ENCODE data around the gene PTPRG. TPM values are rescaled to one million over a fixed set of nuclear protein-coding genes. Genes with fewer than 3 reads are reported as not detected.

Gene PTPRG
- total RNA-seq, 1 experiment from 2014 or later: 0.73 TPM

DNA sequence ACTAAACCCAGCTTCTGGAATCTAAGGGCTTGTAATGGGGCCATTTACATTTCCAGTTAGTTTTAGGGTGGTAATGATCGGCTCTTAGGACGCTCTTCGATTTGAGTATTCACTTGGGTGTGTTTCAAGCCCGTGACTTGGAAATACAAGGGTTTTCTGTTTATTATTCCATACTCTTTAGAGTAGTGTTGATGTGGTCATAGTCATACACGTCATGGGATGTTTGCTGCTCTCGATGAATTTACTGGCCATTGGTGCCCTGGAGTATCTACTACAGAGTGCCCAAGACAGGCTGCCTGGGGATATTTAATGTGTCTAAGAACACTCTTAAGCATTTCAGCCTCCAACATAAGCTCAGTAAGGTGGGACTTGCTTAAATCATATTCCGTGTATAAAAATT, 64.1 kb downstream of the PTPRG start:
- Histone ChIP-seq H3K4me2 (ENCODE audit: low read length) (no peak overlapping the region), H3K36me3 (ENCODE audit: low read depth, low read length) (no peaks in the 10 kb centered on the region), H3K79me2 (ENCODE audit: low read length) (no peaks in the 10 kb centered on the region), H2AFZ (ENCODE audit: low read length) (no peak overlapping the region), H3K4me3 (ENCODE audit: low read length) (no peak overlapping the region), H3K4me1 (ENCODE audit: insufficient read depth, low read length) (no peaks in the 10 kb centered on the region), H3K9me2 (replicated peaks; ENCODE audit: low read length) (no peaks in the 10 kb centered on the region), H4K20me1 (ENCODE audit: low read length) (no peaks in the 10 kb centered on the region), H3K9ac (ENCODE audit: low read length) (no peak overlapping the region), H3F3A (ENCODE audit: low read length, unreplicated experiment) (no peaks in the 10 kb centered on the region), H3K27ac (ENCODE audit: low read length) (no peak overlapping the region), H3K27me3 (ENCODE audit: low read length) (no peaks in the 10 kb centered on the region; the same call in 1 of the 2 replicates), H3K9me3 (ENCODE audit: low read length) (no peaks in the 10 kb centered on the region; the same call in 1 of the 2 replicates)
- ATAC-seq (no peak), DNase-seq (no peak)
- TF ChIP-seq EZH2 (IDR thresholded peaks at IDR 0.05; ENCODE audit: low read length, unreplicated experiment) (no peak), EZH2phosphoT487 (IDR thresholded peaks at IDR 0.05; ENCODE audit: borderline replicate concordance, low read length) (no peak)
- TF ChIP-seq, protein P1, sequence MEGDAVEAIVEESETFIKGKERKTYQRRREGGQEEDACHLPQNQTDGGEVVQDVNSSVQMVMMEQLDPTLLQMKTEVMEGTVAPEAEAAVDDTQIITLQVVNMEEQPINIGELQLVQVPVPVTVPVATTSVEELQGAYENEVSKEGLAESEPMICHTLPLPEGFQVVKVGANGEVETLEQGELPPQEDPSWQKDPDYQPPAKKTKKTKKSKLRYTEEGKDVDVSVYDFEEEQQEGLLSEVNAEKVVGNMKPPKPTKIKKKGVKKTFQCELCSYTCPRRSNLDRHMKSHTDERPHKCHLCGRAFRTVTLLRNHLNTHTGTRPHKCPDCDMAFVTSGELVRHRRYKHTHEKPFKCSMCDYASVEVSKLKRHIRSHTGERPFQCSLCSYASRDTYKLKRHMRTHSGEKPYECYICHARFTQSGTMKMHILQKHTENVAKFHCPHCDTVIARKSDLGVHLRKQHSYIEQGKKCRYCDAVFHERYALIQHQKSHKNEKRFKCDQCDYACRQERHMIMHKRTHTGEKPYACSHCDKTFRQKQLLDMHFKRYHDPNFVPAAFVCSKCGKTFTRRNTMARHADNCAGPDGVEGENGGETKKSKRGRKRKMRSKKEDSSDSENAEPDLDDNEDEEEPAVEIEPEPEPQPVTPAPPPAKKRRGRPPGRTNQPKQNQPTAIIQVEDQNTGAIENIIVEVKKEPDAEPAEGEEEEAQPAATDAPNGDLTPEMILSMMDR (conservative IDR thresholded peaks at IDR 0.05; ENCODE audit: low read depth, low read length): no peak
- ChIA-PET POLR2A (ENCODE audit: unreplicated experiment) (no interaction called here), CTCF (no interaction called here)
- intact Hi-C loops (cut with micrococcal nuclease): no loop called here
- BruUV-seq (replicated peaks): no TSS peak

DNA sequence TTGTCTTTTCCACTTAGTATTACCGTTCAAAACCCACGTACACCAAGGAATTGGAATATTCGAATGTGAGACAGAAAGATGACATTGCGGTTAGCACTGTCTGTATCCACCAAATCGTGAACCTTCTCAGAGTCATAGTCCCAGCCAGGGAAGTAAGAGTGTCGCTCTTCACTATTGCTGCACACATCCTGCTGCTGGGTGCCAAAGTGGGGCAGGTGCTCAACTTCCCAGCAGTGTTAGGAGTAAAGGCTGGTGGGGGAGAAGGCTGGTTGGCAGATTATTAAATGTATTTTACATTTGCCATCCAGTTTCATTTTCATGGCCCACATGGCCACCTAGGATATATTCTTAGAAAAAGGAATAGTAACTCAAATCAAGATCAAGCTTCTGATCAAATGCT, 65.1 kb downstream of the PTPRG start:
- Histone ChIP-seq H3K4me1 (ENCODE audit: insufficient read depth, low read length) (no peaks in the 10 kb centered on the region), H3K79me2 (ENCODE audit: low read length) (no peaks in the 10 kb centered on the region), H3K36me3 (ENCODE audit: low read depth, low read length) (no peaks in the 10 kb centered on the region), H3K9me3 (ENCODE audit: low read length) (no peaks in the 10 kb centered on the region; the same call in 1 of the 2 replicates), H3F3A (ENCODE audit: low read length, unreplicated experiment) (no peaks in the 10 kb centered on the region), H3K9ac (ENCODE audit: low read length) (no peak overlapping the region), H3K9me2 (replicated peaks; ENCODE audit: low read length) (no peaks in the 10 kb centered on the region), H3K4me3 (ENCODE audit: low read length) (no peak overlapping the region), H2AFZ (ENCODE audit: low read length) (no peak overlapping the region), H3K27me3 (ENCODE audit: low read length) (no peaks in the 10 kb centered on the region; the same call in 1 of the 2 replicates), H3K27ac (ENCODE audit: low read length) (no peak overlapping the region), H4K20me1 (ENCODE audit: low read length) (no peaks in the 10 kb centered on the region), H3K4me2 (ENCODE audit: low read length) (no peak overlapping the region)
- TF ChIP-seq EZH2phosphoT487 (IDR thresholded peaks at IDR 0.05; ENCODE audit: borderline replicate concordance, low read length) (no peak), EZH2 (IDR thresholded peaks at IDR 0.05; ENCODE audit: low read length, unreplicated experiment) (no peak)
- TF ChIP-seq, protein P1 (conservative IDR thresholded peaks at IDR 0.05; ENCODE audit: low read depth, low read length): no peak
- DNase-seq (no peak), ATAC-seq (no peak)
- intact Hi-C loops (cut with micrococcal nuclease): no loop called here
- POLR2A ChIA-PET (ENCODE audit: unreplicated experiment): no interaction called here
- BruUV-seq (replicated peaks): no TSS peak
- CTCF ChIA-PET: no interaction called here

DNA sequence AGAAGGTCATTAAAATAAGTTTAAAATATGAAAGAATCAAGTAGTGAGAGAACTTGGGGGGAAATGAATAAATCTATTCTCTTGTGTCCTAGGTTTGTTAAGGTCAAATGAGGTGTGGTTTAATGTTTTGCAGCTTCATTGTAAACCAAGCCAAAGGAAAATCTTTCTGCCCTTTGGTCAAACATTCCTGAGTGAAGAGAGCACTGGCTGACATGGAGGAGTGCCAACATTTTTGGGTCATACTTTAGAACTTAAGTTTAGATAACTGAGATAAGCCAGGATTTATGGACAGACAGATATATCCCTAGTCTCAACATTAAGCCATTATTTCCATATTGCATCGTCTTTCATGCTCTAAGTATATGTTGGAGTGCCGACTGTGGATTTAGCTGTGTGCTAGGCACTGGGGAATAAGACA, 66.4 kb downstream of the PTPRG start:
- Histone ChIP-seq H3K4me3 (ENCODE audit: low read length) (no peak overlapping the region), H3K27ac (ENCODE audit: low read length) (no peak overlapping the region), H3F3A (ENCODE audit: low read length, unreplicated experiment) (no peaks in the 10 kb centered on the region), H3K9me2 (replicated peaks; ENCODE audit: low read length) (no peaks in the 10 kb centered on the region), H3K4me1 (ENCODE audit: insufficient read depth, low read length) (no peaks in the 10 kb centered on the region), H2AFZ (ENCODE audit: low read length) (no peak overlapping the region), H3K9ac (ENCODE audit: low read length) (no peak overlapping the region), H4K20me1 (ENCODE audit: low read length) (no peaks in the 10 kb centered on the region), H3K4me2 (ENCODE audit: low read length) (no peak overlapping the region), H3K9me3 (ENCODE audit: low read length) (peaks cover 1% of the 10 kb centered on the region; the same call in 1 of the 2 replicates), H3K79me2 (ENCODE audit: low read length) (no peaks in the 10 kb centered on the region), H3K27me3 (ENCODE audit: low read length) (no peaks in the 10 kb centered on the region; the same call in 1 of the 2 replicates), H3K36me3 (ENCODE audit: low read depth, low read length) (no peaks in the 10 kb centered on the region)
- no TSS peak for BruUV-seq (replicated peaks)
- ATAC-seq: no peak
- DNase-seq: peak; percentile 16
- ChIA-PET CTCF (no interaction called here), POLR2A (ENCODE audit: unreplicated experiment) (no interaction called here)
- TF ChIP-seq, protein P1 (conservative IDR thresholded peaks at IDR 0.05; ENCODE audit: low read depth, low read length): no peak
- TF ChIP-seq EZH2phosphoT487 (IDR thresholded peaks at IDR 0.05; ENCODE audit: borderline replicate concordance, low read length) (no peak), EZH2 (IDR thresholded peaks at IDR 0.05; ENCODE audit: low read length, unreplicated experiment) (no peak)
- intact Hi-C loops (cut with micrococcal nuclease): no loop called here

Measured in PC-3 (cell line).